ENCODE measurements around the gene TMEM52.
"Not testable (repeated sequence)": the region's sequence is repeated elsewhere in the genome, so short reads cannot be mapped to it uniquely, and the experiment has no call there.

Gene TMEM52

GRCh38 chr1:1893997-1894353 lies 25.1 kb downstream of the TMEM52 start:
- DNase-seq (ENCODE audit: low spot score) = no peak

- no peak for DNase-seq (ENCODE audit: low spot score)
Measured at GRCh38 chr1:1893291-1893985, 25.6 kb downstream of the TMEM52 start.

- DNase-seq (ENCODE audit: low spot score) = no peak
Measured at GRCh38 chr1:1892763-1893120, 26.3 kb downstream of the TMEM52 start.

- no peak for DNase-seq (ENCODE audit: low spot score)
Measured at GRCh38 chr1:1892079-1892762, 26.9 kb downstream of the TMEM52 start.

- peak; percentile 49 for DNase-seq (ENCODE audit: low spot score)
Measured at GRCh38 chr1:1891349-1892078, 27.6 kb downstream of the TMEM52 start.

GRCh38 chr1:1890506-1891348 lies 28.4 kb downstream of the TMEM52 start, which contains the start of gene GNB1:
Gene GNB1, minus strand, starts transcription at chr1:1891087. Its CDS starts 65,634 bp downstream, at chr1:1825453.
- peak; percentile 89 for DNase-seq (ENCODE audit: low spot score)

GRCh38 chr1:1889847-1890505 lies 29.1 kb downstream of the TMEM52 start:
- DNase-seq (ENCODE audit: low spot score) = no peak

GRCh38 chr1:1889090-1889750 lies 29.9 kb downstream of the TMEM52 start:
- no peak for DNase-seq (ENCODE audit: low spot score)

- DNase-seq (ENCODE audit: low spot score) = not testable (repeated sequence)
Measured at GRCh38 chr1:1883890-1884289, 35.2 kb downstream of the TMEM52 start.

- DNase-seq (ENCODE audit: low spot score) = no peak
Measured at GRCh38 chr1:1883092-1883873, 35.8 kb downstream of the TMEM52 start.

- no peak for DNase-seq (ENCODE audit: low spot score)
Measured at GRCh38 chr1:1881727-1882126, 37.4 kb downstream of the TMEM52 start.

GRCh38 chr1:1880617-1881312 lies 38.3 kb downstream of the TMEM52 start:
- no peak for DNase-seq (ENCODE audit: low spot score)

- no peak for DNase-seq (ENCODE audit: low spot score)
Measured at GRCh38 chr1:1879942-1880341, 39.1 kb downstream of the TMEM52 start.

GRCh38 chr1:1877865-1878436 lies 41.1 kb downstream of the TMEM52 start:
- DNase-seq (ENCODE audit: low spot score) = no peak

GRCh38 chr1:1876335-1876930 lies 42.6 kb downstream of the TMEM52 start:
- DNase-seq (ENCODE audit: low spot score) = no peak

GRCh38 chr1:1875932-1876331 lies 43.1 kb downstream of the TMEM52 start:
- DNase-seq (ENCODE audit: low spot score) = no peak

- no peak for DNase-seq (ENCODE audit: low spot score)
Measured at GRCh38 chr1:1874901-1875300, 44.2 kb downstream of the TMEM52 start.

- DNase-seq (ENCODE audit: low spot score) = no peak
Measured at GRCh38 chr1:1873186-1873585, 45.9 kb downstream of the TMEM52 start.

Data from Ammon's horn (tissue), 1 donor.